ENCODE data around the gene ZBTB37. TPM values are rescaled to one million over a fixed set of nuclear protein-coding genes. Genes with fewer than 3 reads are reported as not detected.

Gene ZBTB37
- total and polyA plus RNA-seq, 9 of the 15 experiments (the other 6 are each of a cell fraction or from before 2014, with no cell fraction given): 1.3 to 13.9 (median 5.4) TPM

DNA sequence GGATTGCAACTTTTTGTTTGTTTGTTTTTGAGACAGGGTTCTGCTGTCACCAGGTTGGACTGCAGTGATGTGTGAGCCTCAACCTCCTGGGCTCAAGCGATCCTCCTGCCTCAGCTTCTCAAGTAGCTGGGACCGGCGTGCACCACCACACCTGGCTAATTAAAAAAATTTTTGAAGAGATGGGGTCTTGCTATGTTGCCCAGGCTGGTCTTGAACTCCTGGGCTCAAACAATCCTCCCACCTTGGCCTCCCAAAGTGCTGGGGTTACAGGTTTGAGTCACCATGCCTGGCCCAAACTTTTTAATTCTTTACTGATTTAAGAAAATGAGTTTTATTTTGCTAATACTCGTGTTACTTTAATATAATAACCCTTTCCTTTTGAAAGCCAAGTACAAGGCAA lies 80.4 kb downstream of the ZBTB37 start:
- no peak overlapping the region for H3K9ac ChIP-seq (ENCODE audit: insufficient read depth in 1 of 2, low read depth in 2 of 2, low read length in 2 of 2)
- no peaks in the 10 kb centered on the region for H3K27me3 ChIP-seq (ENCODE audit: control insufficient read depth in 2 of 2, insufficient read depth in 2 of 2, low read length in 2 of 2)
- H3K36me3 ChIP-seq (ENCODE audit: control insufficient read depth, insufficient read depth, low read length): peaks cover 92% of the 10 kb centered on the region
- intact Hi-C loops (cut with micrococcal nuclease): no loop called here
- no peaks in the 10 kb centered on the region for H3K9me3 ChIP-seq (replicated peaks; ENCODE audit: control insufficient read depth, insufficient read depth, low read depth, low read length)
- no peak overlapping the region for H3K4me2 ChIP-seq (ENCODE audit: insufficient read depth, low read length)
- no peak for TF ChIP-seq NR2C1 (IDR thresholded peaks at IDR 0.05)
- no peak for TF ChIP-seq NR2C1 (tag; IDR thresholded peaks at IDR 0.05)
- TF ChIP-seq ZNF121 (CRISPR knock-in tag; conservative IDR thresholded peaks at IDR 0.05): peak; percentile 55
- TF ChIP-seq, protein P1, sequence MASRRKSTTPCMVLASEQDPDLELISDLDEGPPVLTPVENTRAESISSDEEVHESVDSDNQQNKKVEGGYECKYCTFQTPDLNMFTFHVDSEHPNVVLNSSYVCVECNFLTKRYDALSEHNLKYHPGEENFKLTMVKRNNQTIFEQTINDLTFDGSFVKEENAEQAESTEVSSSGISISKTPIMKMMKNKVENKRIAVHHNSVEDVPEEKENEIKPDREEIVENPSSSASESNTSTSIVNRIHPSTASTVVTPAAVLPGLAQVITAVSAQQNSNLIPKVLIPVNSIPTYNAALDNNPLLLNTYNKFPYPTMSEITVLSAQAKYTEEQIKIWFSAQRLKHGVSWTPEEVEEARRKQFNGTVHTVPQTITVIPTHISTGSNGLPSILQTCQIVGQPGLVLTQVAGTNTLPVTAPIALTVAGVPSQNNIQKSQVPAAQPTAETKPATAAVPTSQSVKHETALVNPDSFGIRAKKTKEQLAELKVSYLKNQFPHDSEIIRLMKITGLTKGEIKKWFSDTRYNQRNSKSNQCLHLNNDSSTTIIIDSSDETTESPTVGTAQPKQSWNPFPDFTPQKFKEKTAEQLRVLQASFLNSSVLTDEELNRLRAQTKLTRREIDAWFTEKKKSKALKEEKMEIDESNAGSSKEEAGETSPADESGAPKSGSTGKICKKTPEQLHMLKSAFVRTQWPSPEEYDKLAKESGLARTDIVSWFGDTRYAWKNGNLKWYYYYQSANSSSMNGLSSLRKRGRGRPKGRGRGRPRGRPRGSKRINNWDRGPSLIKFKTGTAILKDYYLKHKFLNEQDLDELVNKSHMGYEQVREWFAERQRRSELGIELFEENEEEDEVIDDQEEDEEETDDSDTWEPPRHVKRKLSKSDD (conservative IDR thresholded peaks at IDR 0.05; ENCODE audit: low read length): no peak
- no TSS peak for BruUV-seq (replicated peaks)
- no peak overlapping the region for H3K4me3 ChIP-seq
- CTCF ChIA-PET (ENCODE audit: low intra/inter-chr PET ratio): interaction anchor here (0.7 kb wide), 1 partner anchor 18 kb away, joined by 5 read pairs; no protein-coding TSS in a partner anchor
- DNase-seq (ENCODE audit: extremely low read depth in 1 of 4, low spot score in 3 of 4) (no peak), FAIRE-seq (no peak), ATAC-seq (no peak)
- H4K20me1 ChIP-seq (replicated peaks; ENCODE audit: control insufficient read depth, insufficient read depth, low read length): no peaks in the 10 kb centered on the region
- no peaks in the 10 kb centered on the region for H3K9me1 ChIP-seq (ENCODE audit: control insufficient read depth, insufficient read depth, low read length)
- no peak overlapping the region for H2AFZ ChIP-seq (ENCODE audit: low read depth, low read length)
- H3K4me1 ChIP-seq (replicated peaks in 1 of 2; ENCODE audit: control insufficient read depth in 2 of 2, insufficient read depth in 2 of 2, low read length in 2 of 2): no peaks in the 10 kb centered on the region
- POLR2A ChIA-PET: no interaction called here
- H3K79me2 ChIP-seq (ENCODE audit: control insufficient read depth, insufficient read depth, low read length): no peaks in the 10 kb centered on the region
- WGBS (ENCODE audit: insufficient coverage, low coverage, missing lambda C conversion rate): 97% methylated on average over 4 of the region's 4 CpGs
- in situ Hi-C loops (cut with MboI): no loop called here
- no peak overlapping the region for H3K27ac ChIP-seq (ENCODE audit: extremely low read depth, low read depth, low read length)

Small RNAs within 50 kb of the gene (small RNA-seq; reads per million reads assigned to genes)
- gene RNA5SP67: 15.6 reads per million, percentile 96 among the genes with 10 or more reads in this experiment

Other genes starting within 250 kb of the ZBTB37 start
Only the 7 nearest of the 8 such genes appear.
- gene ANKRD45, start 198.5 kb upstream of the ZBTB37 start, total RNA-seq (2014; rRNA removed): 0.12 TPM in 1 of 2 replicates, not detected in the other
- 0.11 and 0.26 TPM in 2 replicates for gene ANKRD45, start 198.5 kb upstream of the ZBTB37 start, total RNA-seq (2014; rRNA removed; fragmentation: Illumina TruSeq; extraction: Trizol)
- 0.11 and 0.49 TPM in 2 replicates for gene ANKRD45, start 198.5 kb upstream of the ZBTB37 start, total RNA-seq (2015; rRNA removed; fragmentation: Illumina TruSeq; extraction: Trizol)
- 0.11 TPM in 1 of 2 replicates, not detected in the other for gene ANKRD45, start 198.5 kb upstream of the ZBTB37 start, total RNA-seq (2021)
- gene ANKRD45, start 198.5 kb upstream of the ZBTB37 start, polyA plus RNA-seq (2011; rRNA removed): 0.21 and 0.66 TPM in 2 replicates
- gene ANKRD45, start 198.5 kb upstream of the ZBTB37 start, polyA plus RNA-seq (2014; fragmentation: Illumina TruSeq; extraction: Trizol): 0.14 TPM in 1 of 2 replicates, not detected in the other
- under 1 TPM; 0.10 to 0.29 TPM for gene ANKRD45, start 198.5 kb upstream of the ZBTB37 start, polyA plus RNA-seq (2014; fragmentation: Nextera tagmentation; extraction: Ambion mirVana)
- gene ANKRD45, start 198.5 kb upstream of the ZBTB37 start, polyA plus RNA-seq (2014; rRNA removed): 0.18 and 0.30 TPM in 2 replicates
- gene KLHL20, start 153.4 kb upstream of the ZBTB37 start, total RNA-seq (2014; rRNA removed): 14.1 and 15.0 TPM in 2 replicates
- 19.5 and 22.2 TPM in 2 replicates for gene KLHL20, start 153.4 kb upstream of the ZBTB37 start, total RNA-seq (2014; rRNA removed; fragmentation: Illumina TruSeq; extraction: Trizol)
- gene KLHL20, start 153.4 kb upstream of the ZBTB37 start, total RNA-seq (2015; rRNA removed; fragmentation: Illumina TruSeq; extraction: Trizol): 18.5 and 21.7 TPM in 2 replicates
- 16.8 and 17.4 TPM in 2 replicates for gene KLHL20, start 153.4 kb upstream of the ZBTB37 start, total RNA-seq (2021)
- 20.4 and 22.3 TPM in 2 replicates for gene KLHL20, start 153.4 kb upstream of the ZBTB37 start, polyA plus RNA-seq (2011; rRNA removed)
- gene KLHL20, start 153.4 kb upstream of the ZBTB37 start, polyA plus RNA-seq (2014; fragmentation: Illumina TruSeq; extraction: Trizol): 19.8 and 23.2 TPM in 2 replicates
- gene KLHL20, start 153.4 kb upstream of the ZBTB37 start, polyA plus RNA-seq (2014; fragmentation: Nextera tagmentation; extraction: Ambion mirVana): 10 to 100 TPM in 1 of 2 experiments, 1 to 10 TPM in 1; 8.9 to 10.3 TPM
- 15.4 and 16.5 TPM in 2 replicates for gene KLHL20, start 153.4 kb upstream of the ZBTB37 start, polyA plus RNA-seq (2014; rRNA removed)
- 36.4 and 45.0 TPM in 2 replicates for gene DARS2, start 43.7 kb upstream of the ZBTB37 start, total RNA-seq (2014; rRNA removed)
- gene DARS2, start 43.7 kb upstream of the ZBTB37 start, total RNA-seq (2014; rRNA removed; fragmentation: Illumina TruSeq; extraction: Trizol): 78.6 and 86.3 TPM in 2 replicates
- 64.6 and 68.6 TPM in 2 replicates for gene DARS2, start 43.7 kb upstream of the ZBTB37 start, total RNA-seq (2015; rRNA removed; fragmentation: Illumina TruSeq; extraction: Trizol)
- gene DARS2, start 43.7 kb upstream of the ZBTB37 start, total RNA-seq (2021): 59.0 and 62.3 TPM in 2 replicates
- 47.7 and 94.4 TPM in 2 replicates for gene DARS2, start 43.7 kb upstream of the ZBTB37 start, polyA plus RNA-seq (2011; rRNA removed)
- 77.7 and 96.7 TPM in 2 replicates for gene DARS2, start 43.7 kb upstream of the ZBTB37 start, polyA plus RNA-seq (2014; fragmentation: Illumina TruSeq; extraction: Trizol)
- 10 to 100 TPM; 55.4 to 74.8 TPM for gene DARS2, start 43.7 kb upstream of the ZBTB37 start, polyA plus RNA-seq (2014; fragmentation: Nextera tagmentation; extraction: Ambion mirVana)
- gene DARS2, start 43.7 kb upstream of the ZBTB37 start, polyA plus RNA-seq (2014; rRNA removed): 50.5 and 53.0 TPM in 2 replicates
- gene CENPL, start 43.5 kb upstream of the ZBTB37 start, total RNA-seq (2014; rRNA removed): 30.7 and 38.6 TPM in 2 replicates
- gene CENPL, start 43.5 kb upstream of the ZBTB37 start, total RNA-seq (2014; rRNA removed; fragmentation: Illumina TruSeq; extraction: Trizol): 50.4 and 56.9 TPM in 2 replicates
- 48.8 and 52.7 TPM in 2 replicates for gene CENPL, start 43.5 kb upstream of the ZBTB37 start, total RNA-seq (2015; rRNA removed; fragmentation: Illumina TruSeq; extraction: Trizol)
- gene CENPL, start 43.5 kb upstream of the ZBTB37 start, total RNA-seq (2021): 33.6 and 34.9 TPM in 2 replicates
- 34.2 and 46.3 TPM in 2 replicates for gene CENPL, start 43.5 kb upstream of the ZBTB37 start, polyA plus RNA-seq (2011; rRNA removed)
- gene CENPL, start 43.5 kb upstream of the ZBTB37 start, polyA plus RNA-seq (2014; fragmentation: Illumina TruSeq; extraction: Trizol): 40.5 and 40.9 TPM in 2 replicates
- 10 to 100 TPM; 37.0 to 39.7 TPM for gene CENPL, start 43.5 kb upstream of the ZBTB37 start, polyA plus RNA-seq (2014; fragmentation: Nextera tagmentation; extraction: Ambion mirVana)
- gene CENPL, start 43.5 kb upstream of the ZBTB37 start, polyA plus RNA-seq (2014; rRNA removed): 33.0 and 33.3 TPM in 2 replicates
- gene GAS5, start 391 bp upstream of the ZBTB37 start, total RNA-seq (2014; rRNA removed): 547 and 565 TPM in 2 replicates
- gene GAS5, start 391 bp upstream of the ZBTB37 start, total RNA-seq (2014; rRNA removed; fragmentation: Illumina TruSeq; extraction: Trizol): 1,258 and 1,263 TPM in 2 replicates
- 875 and 924 TPM in 2 replicates for gene GAS5, start 391 bp upstream of the ZBTB37 start, total RNA-seq (2015; rRNA removed; fragmentation: Illumina TruSeq; extraction: Trizol)
- 775 and 809 TPM in 2 replicates for gene GAS5, start 391 bp upstream of the ZBTB37 start, total RNA-seq (2021)
- gene GAS5, start 391 bp upstream of the ZBTB37 start, polyA plus RNA-seq (2011; rRNA removed): 1,860 and 2,716 TPM in 2 replicates
- 986 and 1,046 TPM in 2 replicates for gene GAS5, start 391 bp upstream of the ZBTB37 start, polyA plus RNA-seq (2014; fragmentation: Illumina TruSeq; extraction: Trizol)
- 1,000 to 10,000 TPM in 1 of 2 experiments, 100 to 1,000 TPM in 1; 891 to 1,006 TPM for gene GAS5, start 391 bp upstream of the ZBTB37 start, polyA plus RNA-seq (2014; fragmentation: Nextera tagmentation; extraction: Ambion mirVana)
- gene GAS5, start 391 bp upstream of the ZBTB37 start, polyA plus RNA-seq (2014; rRNA removed): 1,150 and 1,154 TPM in 2 replicates
- gene SERPINC1, start 48.9 kb downstream of the ZBTB37 start, total RNA-seq (2014; rRNA removed): 0.20 and 0.50 TPM in 2 replicates
- gene SERPINC1, start 48.9 kb downstream of the ZBTB37 start, total RNA-seq (2014; rRNA removed; fragmentation: Illumina TruSeq; extraction: Trizol): 0.25 and 0.38 TPM in 2 replicates
- 1.2 and 1.6 TPM in 2 replicates for gene SERPINC1, start 48.9 kb downstream of the ZBTB37 start, total RNA-seq (2015; rRNA removed; fragmentation: Illumina TruSeq; extraction: Trizol)
- 0.62 and 1.1 TPM in 2 replicates for gene SERPINC1, start 48.9 kb downstream of the ZBTB37 start, total RNA-seq (2021)
- gene SERPINC1, start 48.9 kb downstream of the ZBTB37 start, polyA plus RNA-seq (2011; rRNA removed): 0.07 and 0.45 TPM in 2 replicates
- gene SERPINC1, start 48.9 kb downstream of the ZBTB37 start, polyA plus RNA-seq (2014; fragmentation: Illumina TruSeq; extraction: Trizol): 0.58 and 0.77 TPM in 2 replicates
- gene SERPINC1, start 48.9 kb downstream of the ZBTB37 start, polyA plus RNA-seq (2014; fragmentation: Nextera tagmentation; extraction: Ambion mirVana): under 1 TPM; 0.35 to 0.67 TPM
- gene SERPINC1, start 48.9 kb downstream of the ZBTB37 start, polyA plus RNA-seq (2014; rRNA removed): 0.50 TPM in 1 of 2 replicates, not detected in the other
- gene RC3H1, start 154.0 kb downstream of the ZBTB37 start, total RNA-seq (2014; rRNA removed): 11.4 and 12.4 TPM in 2 replicates
- 20.9 and 23.4 TPM in 2 replicates for gene RC3H1, start 154.0 kb downstream of the ZBTB37 start, total RNA-seq (2014; rRNA removed; fragmentation: Illumina TruSeq; extraction: Trizol)
- 27.2 and 31.7 TPM in 2 replicates for gene RC3H1, start 154.0 kb downstream of the ZBTB37 start, total RNA-seq (2015; rRNA removed; fragmentation: Illumina TruSeq; extraction: Trizol)
- gene RC3H1, start 154.0 kb downstream of the ZBTB37 start, total RNA-seq (2021): 21.0 and 21.3 TPM in 2 replicates
- 17.3 and 17.4 TPM in 2 replicates for gene RC3H1, start 154.0 kb downstream of the ZBTB37 start, polyA plus RNA-seq (2011; rRNA removed)
- 5.6 and 6.7 TPM in 2 replicates for gene RC3H1, start 154.0 kb downstream of the ZBTB37 start, polyA plus RNA-seq (2014; fragmentation: Illumina TruSeq; extraction: Trizol)
- 1 to 10 TPM; 2.4 to 3.4 TPM for gene RC3H1, start 154.0 kb downstream of the ZBTB37 start, polyA plus RNA-seq (2014; fragmentation: Nextera tagmentation; extraction: Ambion mirVana)
- gene RC3H1, start 154.0 kb downstream of the ZBTB37 start, polyA plus RNA-seq (2014; rRNA removed): 5.7 and 6.1 TPM in 2 replicates

All from K562 (cell line).